Measurements from ENCODE around the gene SAP30BP. TPM values are rescaled to one million over a fixed set of nuclear protein-coding genes. Genes with fewer than 3 reads are reported as not detected.
"Not testable (repeated sequence)": the region's sequence is repeated elsewhere in the genome, so short reads cannot be mapped to it uniquely, and the experiment has no call there.

SAP30BP gene
- polyA plus RNA-seq, 1 donor = 70.7 TPM

DNA sequence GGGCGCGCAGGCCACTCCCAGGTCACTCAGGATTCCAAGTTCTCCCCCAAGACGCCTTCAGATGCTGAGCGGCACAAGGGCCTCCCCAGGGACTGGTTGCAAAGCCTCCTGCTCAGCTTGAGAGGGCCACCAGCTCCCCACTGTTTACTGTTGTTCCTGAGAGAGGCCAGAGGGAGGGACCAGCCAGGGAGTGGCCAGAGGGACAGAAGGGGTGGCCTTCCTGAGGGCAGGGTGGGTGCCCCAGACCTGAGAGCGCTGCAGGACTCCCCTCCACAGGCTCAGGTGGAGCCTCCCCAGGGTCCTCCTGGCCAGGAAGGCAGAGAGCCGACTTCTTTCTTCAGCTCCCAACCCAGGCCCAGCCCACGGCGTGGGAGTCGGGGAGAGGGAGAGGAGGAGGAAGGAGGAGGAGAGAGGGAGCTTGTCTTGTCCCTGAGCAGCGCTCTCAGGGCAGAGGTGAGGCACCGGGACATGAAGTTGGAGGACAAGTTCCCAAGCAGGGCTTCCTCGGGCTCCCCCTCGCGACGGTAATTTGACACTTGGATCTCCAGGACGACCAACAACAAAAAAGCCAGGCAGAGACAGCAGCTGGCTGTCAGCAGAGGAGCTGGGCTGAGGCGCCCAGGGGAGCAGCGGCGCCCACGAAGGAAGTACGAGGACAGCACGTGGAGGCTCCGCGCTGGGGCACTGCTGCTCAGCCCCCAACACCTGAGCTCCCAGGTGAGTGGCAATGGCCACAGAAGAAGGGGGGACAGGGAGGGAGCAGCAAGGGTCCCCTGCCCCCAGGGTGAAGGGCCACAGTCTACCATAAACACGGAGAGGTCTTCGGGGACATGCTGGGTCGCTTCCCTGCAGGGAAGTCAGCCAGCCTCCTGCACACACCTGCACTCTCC, 33.4 kb upstream of the SAP30BP start:
- Histone ChIP-seq H3K36me3 (ENCODE audit: control insufficient read depth, insufficient read depth, low read length) (peaks cover 40% of the 10 kb centered on the region), H3K27me3 (ENCODE audit: control insufficient read depth, insufficient read depth, low read length) (no peaks in the 10 kb centered on the region), H3K9me3 (ENCODE audit: control insufficient read depth, low read depth, low read length) (peaks cover 2% of the 10 kb centered on the region), H3K27ac (ENCODE audit: low read length) (peak overlapping the region; percentile 95), H3K4me1 (ENCODE audit: control insufficient read depth, insufficient read depth, low read length) (peaks cover 57% of the 10 kb centered on the region), H3K4me3 (ENCODE audit: low read length) (peak overlapping the region; percentile 7)
- DNase-seq = peak; percentile 90 to 93
- no CpG with 5 or more reads among the region's 27 CpGs for WGBS (ENCODE audit: insufficient coverage, low lambda C conversion rate)

DNA sequence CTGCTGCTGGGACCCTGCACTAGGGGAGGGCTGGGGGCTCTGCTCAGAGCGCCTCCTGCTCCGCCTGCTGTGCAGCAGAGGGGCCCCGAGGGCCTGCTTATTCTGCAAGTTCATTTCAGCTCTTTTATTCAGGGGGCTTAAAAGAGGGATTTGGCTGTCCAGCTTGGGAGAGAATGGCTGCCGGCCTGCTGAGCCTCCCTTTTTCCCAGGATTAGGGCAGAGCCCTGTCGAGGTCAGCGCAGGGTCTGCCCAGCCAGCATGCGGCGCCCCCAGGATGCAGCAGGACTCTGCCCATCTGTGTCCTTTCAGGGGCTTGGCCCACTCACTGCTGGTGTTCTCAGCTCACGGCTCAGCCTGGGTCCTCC, 32.8 kb upstream of the SAP30BP start:
- Histone ChIP-seq H3K4me3 (ENCODE audit: low read length) (peak overlapping the region; percentile 7), H3K27ac (ENCODE audit: low read length) (peak overlapping the region; percentile 95), H3K9me3 (ENCODE audit: control insufficient read depth, low read depth, low read length) (peaks cover 2% of the 10 kb centered on the region), H3K4me1 (ENCODE audit: control insufficient read depth, insufficient read depth, low read length) (peaks cover 62% of the 10 kb centered on the region), H3K27me3 (ENCODE audit: control insufficient read depth, insufficient read depth, low read length) (no peaks in the 10 kb centered on the region), H3K36me3 (ENCODE audit: control insufficient read depth, insufficient read depth, low read length) (peaks cover 38% of the 10 kb centered on the region)
- no CpG with 5 or more reads among the region's 9 CpGs for WGBS (ENCODE audit: insufficient coverage, low lambda C conversion rate)
- DNase-seq = no peak

DNA sequence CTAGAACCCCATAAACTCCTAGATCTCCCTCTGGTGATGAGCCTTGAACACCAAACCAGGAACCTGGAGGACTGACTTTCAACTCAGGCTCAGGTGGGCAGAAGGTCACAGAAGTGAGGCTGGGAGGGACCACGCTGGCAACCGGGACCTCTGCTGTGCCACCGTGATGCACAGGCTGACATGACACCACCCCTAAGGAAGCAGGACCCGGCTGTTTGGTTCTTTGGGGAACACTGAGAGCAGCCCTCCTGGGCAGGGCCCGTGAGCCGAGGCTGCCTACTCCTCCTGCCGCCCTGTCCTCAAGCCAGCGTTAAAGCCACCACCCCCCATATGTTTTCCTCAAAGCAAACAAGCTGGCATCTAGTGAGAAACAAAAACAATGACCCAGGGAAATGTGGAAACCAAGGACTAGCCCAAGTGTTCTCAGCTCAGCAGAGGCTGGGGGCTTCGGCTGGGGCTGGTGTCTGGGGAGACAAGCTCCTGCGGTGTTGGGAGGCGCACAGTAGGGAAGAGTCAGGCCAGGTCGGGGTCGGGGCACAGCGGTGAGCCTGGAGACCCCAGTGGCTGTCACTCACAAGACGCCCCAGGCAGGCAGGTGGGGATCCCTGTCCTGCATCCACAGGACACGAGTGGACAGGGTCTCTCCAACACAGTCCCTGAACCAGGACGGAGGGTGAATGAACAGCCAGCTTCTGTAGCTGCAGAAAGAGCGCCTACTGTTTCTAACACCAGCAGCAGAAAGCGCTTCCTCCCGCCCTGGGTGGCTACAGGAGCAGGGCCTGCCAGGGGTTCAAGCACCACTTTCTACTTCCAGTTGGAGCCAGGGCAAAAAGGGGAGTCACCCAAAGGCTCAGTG, 32.2 kb upstream of the SAP30BP start:
- no CpG with 5 or more reads among the region's 20 CpGs for WGBS (ENCODE audit: insufficient coverage, low lambda C conversion rate)
- Histone ChIP-seq H3K27me3 (ENCODE audit: control insufficient read depth, insufficient read depth, low read length) (no peaks in the 10 kb centered on the region), H3K4me3 (ENCODE audit: low read length) (no peak overlapping the region), H3K27ac (ENCODE audit: low read length) (peak overlapping the region; percentile 95), H3K36me3 (ENCODE audit: control insufficient read depth, insufficient read depth, low read length) (peaks cover 34% of the 10 kb centered on the region), H3K9me3 (ENCODE audit: control insufficient read depth, low read depth, low read length) (peaks cover 2% of the 10 kb centered on the region), H3K4me1 (ENCODE audit: control insufficient read depth, insufficient read depth, low read length) (peaks cover 68% of the 10 kb centered on the region)
- DNase-seq = no peak

DNA sequence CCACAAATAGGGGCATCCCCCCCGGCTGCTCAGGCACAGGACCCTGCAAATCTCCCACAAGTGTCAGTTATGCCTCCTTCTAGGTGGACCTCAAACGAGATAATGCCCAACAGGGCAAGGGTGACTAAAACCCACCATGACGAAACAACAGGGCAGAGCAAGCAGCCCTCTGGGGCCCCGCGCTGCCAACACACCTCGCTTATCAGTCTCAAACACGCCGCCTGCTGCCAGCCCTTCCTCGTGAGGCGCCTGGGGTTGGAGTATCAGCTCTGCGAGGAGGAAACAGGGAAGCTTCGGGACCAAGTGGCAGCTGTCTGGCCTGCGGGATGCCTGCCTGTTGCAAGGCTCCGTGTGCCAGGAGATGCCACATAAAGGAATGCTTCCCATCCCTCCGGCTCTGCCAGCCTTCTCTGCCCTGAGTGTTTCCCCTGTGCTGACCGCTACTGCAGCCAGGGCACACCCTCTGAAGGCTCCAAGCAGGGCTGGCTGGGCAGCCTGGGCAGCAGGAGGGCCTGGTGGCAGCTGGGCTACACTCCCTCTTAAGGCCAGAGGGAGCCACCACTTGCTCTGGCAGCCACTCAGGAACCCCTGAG, 31.4 kb upstream of the SAP30BP start:
- no peaks in the 10 kb centered on the region for H3K27me3 ChIP-seq (ENCODE audit: control insufficient read depth, insufficient read depth, low read length)
- peak overlapping the region; percentile 95 for H3K27ac ChIP-seq (ENCODE audit: low read length)
- peaks cover 75% of the 10 kb centered on the region for H3K4me1 ChIP-seq (ENCODE audit: control insufficient read depth, insufficient read depth, low read length)
- H3K4me3 ChIP-seq (ENCODE audit: low read length) = no peak overlapping the region
- H3K36me3 ChIP-seq (ENCODE audit: control insufficient read depth, insufficient read depth, low read length) = peaks cover 26% of the 10 kb centered on the region
- WGBS (ENCODE audit: insufficient coverage, low lambda C conversion rate) = no CpG with 5 or more reads among the region's 16 CpGs
- H3K9me3 ChIP-seq (ENCODE audit: control insufficient read depth, low read depth, low read length) = peaks cover 2% of the 10 kb centered on the region
- peak; percentile 86 to 91 for DNase-seq

DNA sequence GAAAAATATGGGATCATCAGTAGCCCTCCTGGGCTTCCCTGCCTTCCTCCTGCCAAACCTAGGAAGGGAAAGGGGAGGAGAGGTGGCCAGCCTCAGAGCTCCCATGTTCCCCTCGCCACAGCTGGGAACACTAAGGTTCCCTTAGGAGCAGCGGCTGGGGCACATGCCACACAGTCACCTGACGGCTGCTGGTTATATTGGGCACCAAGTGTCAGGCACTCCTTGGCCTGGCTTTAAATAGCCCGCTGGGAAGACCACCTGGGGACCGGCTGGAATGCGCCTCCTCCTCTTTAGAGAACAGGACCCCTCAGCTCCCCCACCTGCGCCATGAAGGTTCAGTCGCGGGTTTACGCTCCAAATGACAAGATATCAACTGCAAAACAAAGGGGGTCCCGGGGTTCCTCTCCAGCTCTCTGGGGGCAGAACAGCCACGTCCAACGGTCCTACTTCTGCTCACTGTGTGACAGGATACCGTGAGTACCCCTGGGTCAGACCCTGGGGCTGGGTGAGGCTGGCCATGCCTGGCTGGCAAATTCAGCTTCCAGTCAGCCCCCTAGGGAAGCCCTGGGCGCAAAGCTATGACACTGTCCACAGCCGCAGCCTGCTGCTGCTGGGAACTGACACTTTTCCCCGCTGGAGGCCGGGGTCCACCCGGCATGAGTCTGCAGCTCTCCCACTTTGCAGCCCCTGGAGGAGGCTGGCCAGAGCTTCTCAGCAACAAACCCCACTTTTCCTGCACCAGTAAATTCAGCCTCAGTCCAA, 30.6 kb upstream of the SAP30BP start:
- no CpG with 5 or more reads among the region's 19 CpGs for WGBS (ENCODE audit: insufficient coverage, low lambda C conversion rate)
- Histone ChIP-seq H3K36me3 (ENCODE audit: control insufficient read depth, insufficient read depth, low read length) (peaks cover 18% of the 10 kb centered on the region), H3K27ac (ENCODE audit: low read length) (peak overlapping the region; percentile 95), H3K4me1 (ENCODE audit: control insufficient read depth, insufficient read depth, low read length) (peaks cover 75% of the 10 kb centered on the region), H3K27me3 (ENCODE audit: control insufficient read depth, insufficient read depth, low read length) (no peaks in the 10 kb centered on the region), H3K9me3 (ENCODE audit: control insufficient read depth, low read depth, low read length) (no peaks in the 10 kb centered on the region), H3K4me3 (ENCODE audit: low read length) (no peak overlapping the region)
- DNase-seq = no peak

DNA sequence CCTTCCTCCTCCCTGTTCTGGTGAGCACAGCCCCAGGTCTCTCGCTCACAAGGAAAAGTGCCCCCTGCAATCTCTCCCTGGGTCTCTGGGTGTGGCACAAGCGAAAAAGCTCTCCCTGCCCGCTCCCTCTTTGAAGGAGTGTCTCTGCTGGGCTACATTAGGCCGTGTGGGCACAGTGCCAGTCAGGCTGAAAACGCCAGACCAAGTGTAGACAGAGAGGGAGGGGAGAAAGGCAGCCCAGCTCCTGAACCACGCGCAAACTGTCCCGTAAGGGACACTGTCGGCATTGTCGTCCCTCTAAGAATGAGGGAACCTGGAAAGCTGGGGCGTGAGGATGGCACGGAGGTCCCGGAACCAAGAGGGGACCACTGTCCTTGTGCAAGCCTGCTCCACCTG, 30.0 kb upstream of the SAP30BP start:
- Histone ChIP-seq H3K27ac (ENCODE audit: low read length) (no peak overlapping the region), H3K27me3 (ENCODE audit: control insufficient read depth, insufficient read depth, low read length) (no peaks in the 10 kb centered on the region), H3K9me3 (ENCODE audit: control insufficient read depth, low read depth, low read length) (no peaks in the 10 kb centered on the region), H3K36me3 (ENCODE audit: control insufficient read depth, insufficient read depth, low read length) (peaks cover 15% of the 10 kb centered on the region), H3K4me1 (ENCODE audit: control insufficient read depth, insufficient read depth, low read length) (peaks cover 80% of the 10 kb centered on the region), H3K4me3 (ENCODE audit: low read length) (no peak overlapping the region)
- no CpG with 5 or more reads among the region's 13 CpGs for WGBS (ENCODE audit: insufficient coverage, low lambda C conversion rate)
- no peak for DNase-seq

DNA sequence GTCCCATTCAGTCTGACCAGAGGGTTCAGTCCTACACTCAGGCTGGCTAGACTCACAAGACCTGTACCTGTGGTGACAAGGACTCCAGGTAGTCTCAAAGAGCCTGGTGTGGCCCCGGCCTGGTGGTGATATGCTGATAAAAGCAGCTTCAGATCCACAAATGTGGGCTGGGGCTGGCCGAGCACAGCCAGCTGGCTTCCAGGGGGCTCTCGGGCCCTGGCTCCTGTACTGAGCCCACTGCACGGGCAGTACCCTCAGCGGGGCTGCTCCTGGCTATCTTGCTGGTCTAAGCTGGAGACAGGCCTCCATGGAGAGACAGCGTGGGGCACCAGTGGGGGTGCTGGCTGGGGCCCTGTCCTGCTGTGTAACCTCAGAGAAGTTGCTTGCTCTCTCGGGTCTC, 29.6 kb upstream of the SAP30BP start:
- no CpG with 5 or more reads among the region's 7 CpGs for WGBS (ENCODE audit: insufficient coverage, low lambda C conversion rate)
- no peak overlapping the region for H3K4me3 ChIP-seq (ENCODE audit: low read length)
- H3K27ac ChIP-seq (ENCODE audit: low read length) = no peak overlapping the region
- no peaks in the 10 kb centered on the region for H3K27me3 ChIP-seq (ENCODE audit: control insufficient read depth, insufficient read depth, low read length)
- no peak for DNase-seq
- H3K4me1 ChIP-seq (ENCODE audit: control insufficient read depth, insufficient read depth, low read length) = peaks cover 78% of the 10 kb centered on the region
- no peaks in the 10 kb centered on the region for H3K9me3 ChIP-seq (ENCODE audit: control insufficient read depth, low read depth, low read length)
- peaks cover 15% of the 10 kb centered on the region for H3K36me3 ChIP-seq (ENCODE audit: control insufficient read depth, insufficient read depth, low read length)

DNA sequence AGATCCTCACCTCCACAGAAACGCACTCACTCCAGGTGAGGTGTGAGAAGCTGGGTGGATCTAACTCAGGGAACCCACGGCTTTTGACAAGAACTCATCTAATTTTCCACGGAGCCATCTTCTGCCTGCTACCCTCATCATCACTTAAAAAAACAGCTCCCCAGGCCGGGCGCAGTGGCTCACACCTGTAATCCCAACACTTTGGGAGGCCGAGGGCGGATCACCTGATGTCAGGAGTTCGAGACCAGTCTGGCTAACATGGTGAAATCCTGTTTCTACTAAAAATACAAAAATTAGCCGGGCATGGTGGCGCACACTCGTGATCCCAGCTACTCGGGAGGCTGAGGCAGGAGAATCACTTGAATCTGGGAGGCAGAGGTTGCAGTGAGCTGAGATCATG, 29.1 kb upstream of the SAP30BP start:
- peaks cover 78% of the 10 kb centered on the region for H3K4me1 ChIP-seq (ENCODE audit: control insufficient read depth, insufficient read depth, low read length)
- not testable (repeated sequence) for H3K27me3 ChIP-seq (ENCODE audit: control insufficient read depth, insufficient read depth, low read length); DNase-seq; H3K9me3 ChIP-seq (ENCODE audit: control insufficient read depth, low read depth, low read length); H3K27ac ChIP-seq (ENCODE audit: low read length); H3K4me3 ChIP-seq (ENCODE audit: low read length)
- H3K36me3 ChIP-seq (ENCODE audit: control insufficient read depth, insufficient read depth, low read length) = peaks cover 15% of the 10 kb centered on the region
- WGBS (ENCODE audit: insufficient coverage, low lambda C conversion rate) = no CpG with 5 or more reads among the region's 12 CpGs

DNA sequence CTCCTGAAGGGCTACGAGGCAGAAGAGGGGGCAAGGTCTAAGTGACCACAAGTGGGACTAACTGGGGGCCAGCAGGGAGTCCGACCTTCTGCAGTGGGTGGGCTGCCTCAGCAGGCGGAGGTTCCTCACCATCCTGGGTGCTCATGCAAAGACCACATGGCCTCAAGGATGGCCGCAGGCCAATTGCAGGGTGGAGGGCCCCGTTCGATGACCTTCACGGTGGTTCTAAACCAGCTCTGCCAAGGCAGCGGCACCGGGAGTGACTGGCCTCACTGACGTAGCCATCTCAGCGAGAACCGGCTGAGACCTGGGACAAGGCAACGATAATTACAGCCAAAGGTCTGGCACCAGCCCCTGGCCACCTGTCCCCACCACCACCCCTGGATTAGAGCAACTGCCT, 28.2 kb upstream of the SAP30BP start:
- Histone ChIP-seq H3K27me3 (ENCODE audit: control insufficient read depth, insufficient read depth, low read length) (no peaks in the 10 kb centered on the region), H3K36me3 (ENCODE audit: control insufficient read depth, insufficient read depth, low read length) (peaks cover 15% of the 10 kb centered on the region), H3K9me3 (ENCODE audit: control insufficient read depth, low read depth, low read length) (no peaks in the 10 kb centered on the region), H3K27ac (ENCODE audit: low read length) (no peak overlapping the region), H3K4me3 (ENCODE audit: low read length) (no peak overlapping the region), H3K4me1 (ENCODE audit: control insufficient read depth, insufficient read depth, low read length) (peaks cover 73% of the 10 kb centered on the region)
- DNase-seq = no peak
- no CpG with 5 or more reads among the region's 13 CpGs for WGBS (ENCODE audit: insufficient coverage, low lambda C conversion rate)

DNA sequence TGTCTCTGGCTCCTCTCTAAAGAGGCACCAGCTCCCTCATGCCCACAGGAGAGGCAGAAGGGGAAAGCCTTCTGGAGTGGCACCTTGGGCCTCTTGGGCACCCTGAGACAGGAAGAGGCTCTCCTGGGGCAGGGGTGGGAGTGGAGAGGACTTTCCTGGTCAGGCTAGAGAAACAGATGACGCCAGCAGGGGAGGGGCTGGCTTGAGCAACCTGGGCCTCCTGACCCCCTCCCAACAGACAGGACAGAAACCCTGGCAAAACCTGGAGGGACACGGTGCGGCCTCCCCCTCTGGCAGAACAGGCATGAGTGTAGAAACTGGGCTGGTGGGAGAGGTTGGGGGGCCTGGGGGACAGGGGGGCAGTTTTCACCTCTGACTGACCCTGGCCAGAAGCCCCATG, 27.8 kb upstream of the SAP30BP start:
- Histone ChIP-seq H3K36me3 (ENCODE audit: control insufficient read depth, insufficient read depth, low read length) (peaks cover 15% of the 10 kb centered on the region), H3K9me3 (ENCODE audit: control insufficient read depth, low read depth, low read length) (no peaks in the 10 kb centered on the region), H3K27me3 (ENCODE audit: control insufficient read depth, insufficient read depth, low read length) (no peaks in the 10 kb centered on the region), H3K27ac (ENCODE audit: low read length) (no peak overlapping the region), H3K4me1 (ENCODE audit: control insufficient read depth, insufficient read depth, low read length) (peaks cover 71% of the 10 kb centered on the region), H3K4me3 (ENCODE audit: low read length) (no peak overlapping the region)
- WGBS (ENCODE audit: insufficient coverage, low lambda C conversion rate) = no CpG with 5 or more reads among the region's 3 CpGs
- peak in 1 of 2 donors; percentile 9 for DNase-seq
